PC-9 (cell line): ENCODE data around the gene CDC14A. TPM values are rescaled to one million over a fixed set of nuclear protein-coding genes. Genes with fewer than 3 reads are reported as not detected.

ENCODE experiments used
- BruUV-seq: library from RNA; stranded (reverse); fragments of 400-500 nt; replicated peaks from 2 replicates; lab custom pipeline; 2021; lab: Mats Ljungman, UMichigan
- CTCF ChIA-PET: fragments of 300-600 bp; sonication (Branson Sonifier 250); formaldehyde crosslinking; loops from one replicate; lab custom pipeline; 2022; ENCODE audit warnings: antibody characterized with exemption; lab: Charles Lee
- POLR2A ChIA-PET: fragments of 300-600 bp; sonication (Branson Sonifier 250); formaldehyde crosslinking; loops from one replicate; lab custom pipeline; 2022; ENCODE audit warnings: antibody characterized with exemption; ENCODE audit not compliant: unreplicated experiment; lab: Charles Lee
- DNase-seq, 2 experiments: peaks; one replicate each; pipeline versions ENCODE4 v3.0.0 to v3.0.0-alpha.2; 2015 to 2022; ENCODE audit warnings: mixed read lengths in 1 of 2
- H2AFZ ChIP-seq: fragments of 200-600 bp; sonication (generic); 2 replicates; pipeline ENCODE4 v1.8.1; 2017; ENCODE audit warnings: antibody characterized with exemption
- H3F3A ChIP-seq: fragments of 200-600 bp; sonication (generic); 2 replicates; pipeline ENCODE4 v1.8.1; 2017; ENCODE audit warnings: antibody characterized with exemption, mild to moderate bottlenecking, low read depth; ENCODE audit not compliant: insufficient read depth
- H3K27ac ChIP-seq: fragments of 200-600 bp; sonication (generic); 2 replicates; pipeline ENCODE4 v1.6.1; 2016; ENCODE audit warnings: mixed run types
- H3K27me3 ChIP-seq: fragments of 200-600 bp; sonication (generic); 2 replicates; pipeline ENCODE4 v1.6.1; 2016; ENCODE audit warnings: low read depth, mixed run types; ENCODE audit not compliant: insufficient read depth
- H3K36me3 ChIP-seq: fragments of 200-600 bp; sonication (generic); 2 replicates; pipeline ENCODE4 v1.6.1; 2016; ENCODE audit warnings: low read depth, mixed run types
- H3K4me1 ChIP-seq: fragments of 200-600 bp; sonication (generic); replicated peaks from 2 replicates; pipeline ENCODE4 v1.6.1; 2016; ENCODE audit warnings: mixed run types; ENCODE audit not compliant: insufficient read depth
- H3K4me2 ChIP-seq: fragments of 200-600 bp; sonication (generic); 2 replicates; pipeline ENCODE4 v1.6.1; 2017; ENCODE audit warnings: mixed run types
- H3K4me3 ChIP-seq: fragments of 200-600 bp; sonication (generic); 2 replicates; pipeline ENCODE4 v1.6.1; 2016; ENCODE audit warnings: mixed run types
- H3K79me2 ChIP-seq: fragments of 200-600 bp; sonication (generic); 2 replicates; pipeline ENCODE4 v1.6.1; 2017; ENCODE audit warnings: low read depth, mixed run types
- H3K9me2 ChIP-seq: fragments of 200-600 bp; sonication (generic); 2 replicates; pipeline ENCODE4 v1.8.1; 2017; ENCODE audit warnings: mild to moderate bottlenecking; ENCODE audit not compliant: insufficient read depth
- H3K9me3 ChIP-seq: fragments of 200-600 bp; sonication (generic); 2 replicates; pipeline ENCODE4 v1.8.1; 2016; ENCODE audit warnings: low read depth; ENCODE audit not compliant: insufficient read depth
- H4K20me1 ChIP-seq: fragments of 200-600 bp; sonication (generic); 2 replicates; pipeline ENCODE4 v1.8.1; 2017; ENCODE audit not compliant: insufficient read depth
- CTCF ChIP-seq: fragments of 200-600 bp; sonication (generic); conservative IDR thresholded peaks from 2 replicates; pipeline ENCODE4 v1.6.1; 2017; ENCODE audit warnings: mixed run types, antibody characterized with exemption, mild to moderate bottlenecking, moderate library complexity
- EZH2 ChIP-seq: fragments of 200-600 bp; sonication (generic); IDR thresholded peaks from 2 replicates; pipeline ENCODE4 v1.8.0; 2017; ENCODE audit warnings: antibody characterized with exemption, low read depth
- intact Hi-C: fragments of 100-400 bp; cut with micrococcal nuclease; formaldehyde crosslinking; loops from one replicate; pipeline ENCODE4 v1.10.0; 2022; ENCODE audit not compliant: unreplicated experiment
- total RNA-seq: library from RNA; stranded (reverse); gene quantifications from 2 replicates; pipeline ENCODE4 v1.2.3, GENCODE V29; 2021

Gene CDC14A
- total RNA-seq, 1 experiment from 2014 or later: 2.8 TPM

GRCh38 chr1:100556925-100557605, 204.8 kb downstream of the CDC14A start:
- intact Hi-C loops: no loop called here
- Histone ChIP-seq H2AFZ (no peak overlapping the region), H3K27ac (no peak overlapping the region), H3K9me2 (no peaks in the 10 kb centered on the region; the same call in 1 of the 2 replicates), H3K4me3 (no peak overlapping the region), H3K4me1 (no peaks in the 10 kb centered on the region), H3K4me2 (no peak overlapping the region), H4K20me1 (no peaks in the 10 kb centered on the region), H3K27me3 (no peaks in the 10 kb centered on the region), H3F3A (no peaks in the 10 kb centered on the region), H3K79me2 (no peaks in the 10 kb centered on the region), H3K9me3 (peaks cover 18% of the 10 kb centered on the region), H3K36me3 (no peaks in the 10 kb centered on the region)
- no TSS peak for BruUV-seq
- DNase-seq: no peak
- no peak for TF ChIP-seq CTCF
- TF ChIP-seq EZH2: no peak
- ChIA-PET POLR2A (no interaction called here), CTCF (no interaction called here)

GRCh38 chr1:100557606-100557953, 205.3 kb downstream of the CDC14A start:
- no peaks in the 10 kb centered on the region for H4K20me1 ChIP-seq
- TF ChIP-seq CTCF (no peak), EZH2 (no peak)
- H3K9me2 ChIP-seq: no peaks in the 10 kb centered on the region; the same call in 1 of the 2 replicates
- H3F3A ChIP-seq: no peaks in the 10 kb centered on the region
- no TSS peak for BruUV-seq
- no peaks in the 10 kb centered on the region for H3K4me1 ChIP-seq
- no peak overlapping the region for H3K27ac ChIP-seq
- intact Hi-C loops: no loop called here
- no peak overlapping the region for H3K4me3 ChIP-seq
- CTCF ChIA-PET: no interaction called here
- H3K79me2 ChIP-seq: no peaks in the 10 kb centered on the region
- no peaks in the 10 kb centered on the region for H3K36me3 ChIP-seq
- POLR2A ChIA-PET: no interaction called here
- no peaks in the 10 kb centered on the region for H3K27me3 ChIP-seq
- DNase-seq: no peak
- H2AFZ ChIP-seq: no peak overlapping the region
- H3K9me3 ChIP-seq: peaks cover 14% of the 10 kb centered on the region
- H3K4me2 ChIP-seq: no peak overlapping the region

- intact Hi-C loops: no loop called here
- no peaks in the 10 kb centered on the region for H4K20me1 ChIP-seq
- no peaks in the 10 kb centered on the region for H3F3A ChIP-seq
- DNase-seq: no peak
- no peak overlapping the region for H3K27ac ChIP-seq
- no peaks in the 10 kb centered on the region for H3K9me3 ChIP-seq
- TF ChIP-seq EZH2: no peak
- TF ChIP-seq CTCF: no peak
- H3K4me1 ChIP-seq: no peaks in the 10 kb centered on the region
- no peak overlapping the region for H3K4me3 ChIP-seq
- no peak overlapping the region for H3K4me2 ChIP-seq
- H3K79me2 ChIP-seq: no peaks in the 10 kb centered on the region
- ChIA-PET POLR2A (no interaction called here), CTCF (no interaction called here)
- H2AFZ ChIP-seq: 0 out of 2 replicates have a peak overlapping the region, but pooled peaks have one; percentile 5
- H3K36me3 ChIP-seq: no peaks in the 10 kb centered on the region
- H3K27me3 ChIP-seq: no peaks in the 10 kb centered on the region
- no peaks in the 10 kb centered on the region for H3K9me2 ChIP-seq
- no TSS peak for BruUV-seq
These were observed 213.2 kb downstream of the CDC14A start for GRCh38 chr1:100565533-100565932.
